Endothelial cell of umbilical vein (primary cell): ENCODE measurements around the gene SARS2.

ENCODE experiments used
- CTCF ChIP-seq, 2 donors: IDR thresholded peaks; 1 replicate in 1 of 2; 2 replicates in 1 of 2; pipeline ENCODE4 v1.5.1; 2011; ENCODE audit warnings: low read length in 2 of 2, mild to moderate bottlenecking in 2 of 2, moderate library complexity in 2 of 2, control low read depth in 1 of 2, inconsistent platforms in 1 of 2, low read depth in 1 of 2; ENCODE audit not compliant: insufficient read depth in 1 of 2; ENCODE audit errors: extremely low read depth in 1 of 2
- EZH2 ChIP-seq: IDR thresholded peaks from 2 replicates; pipeline ENCODE4 v1.6.1; 2012; ENCODE audit warnings: borderline replicate concordance, low read depth, mild to moderate bottlenecking, moderate library complexity, low read length, inconsistent platforms; ENCODE audit not compliant: severe bottlenecking
- FOS ChIP-seq: IDR thresholded peaks from 2 replicates; pipeline ENCODE4 v1.6.1; 2011; ENCODE audit warnings: mild to moderate bottlenecking, low read length, moderate library complexity, borderline replicate concordance; ENCODE audit not compliant: insufficient read depth
- MAX ChIP-seq: IDR thresholded peaks from 2 replicates; pipeline ENCODE4 v1.6.1; 2011; ENCODE audit not compliant: insufficient read depth, insufficient read length
- MYC ChIP-seq: IDR thresholded peaks from one replicate; pipeline ENCODE4 v1.6.1; 2011; ENCODE audit warnings: mild to moderate bottlenecking, low read depth, low read length
- POLR2A ChIP-seq: IDR thresholded peaks from 2 replicates; pipeline ENCODE4 v1.6.1; 2012; ENCODE audit warnings: low read depth, mild to moderate bottlenecking, control low read depth, low read length
- POLR2AphosphoS5 ChIP-seq: IDR thresholded peaks from 2 replicates; pipeline ENCODE4 v1.6.1; 2012; ENCODE audit warnings: low read depth, mild to moderate bottlenecking, control low read depth, low read length, moderate library complexity; ENCODE audit not compliant: insufficient read depth

GRCh38 chr19:38975214-38975860, 44.8 kb upstream of the SARS2 start, which contains the start of gene FBXO17:
- peak; percentile 80 for TF ChIP-seq MAX
- TF ChIP-seq CTCF (IDR thresholded peaks at IDR 0.05; ENCODE audit: extremely low read depth in 1 of 2, insufficient read depth in 1 of 2, low read depth in 1 of 2, low read length in 2 of 2), result no peak
- peak; percentile 41 for TF ChIP-seq POLR2AphosphoS5
- TF ChIP-seq POLR2A, result peak; percentile 75
- no peak for TF ChIP-seq EZH2
- TF ChIP-seq MYC, result peak; percentile 79
- TF ChIP-seq FOS, result no peak
